ENCODE results near the gene SPEF2.
"Not testable (repeated sequence)": the region's sequence is repeated elsewhere in the genome, so short reads cannot be mapped to it uniquely, and the experiment has no call there.

The SPEF2 gene

DNA sequence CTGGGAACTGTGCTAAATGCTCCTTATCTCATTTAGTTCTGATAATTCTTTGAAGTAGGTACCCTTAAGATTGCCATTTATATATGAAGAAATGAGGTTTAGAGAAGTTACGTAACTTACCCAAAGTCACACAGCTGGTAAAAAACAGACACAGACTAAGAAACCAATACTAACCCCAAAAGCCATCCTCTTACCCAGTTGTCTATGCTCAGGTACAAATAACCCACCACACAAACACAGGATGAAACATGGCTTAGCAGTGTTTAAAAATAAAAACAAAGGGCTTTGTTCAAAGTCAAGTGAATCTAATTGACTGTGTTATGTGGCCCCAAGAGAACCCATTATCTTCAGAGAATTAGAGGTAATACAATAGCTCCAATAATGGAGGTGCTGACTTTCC, 202.0 kb downstream of the SPEF2 start:
- DNase-seq (ENCODE audit: low spot score), result no peak

DNA sequence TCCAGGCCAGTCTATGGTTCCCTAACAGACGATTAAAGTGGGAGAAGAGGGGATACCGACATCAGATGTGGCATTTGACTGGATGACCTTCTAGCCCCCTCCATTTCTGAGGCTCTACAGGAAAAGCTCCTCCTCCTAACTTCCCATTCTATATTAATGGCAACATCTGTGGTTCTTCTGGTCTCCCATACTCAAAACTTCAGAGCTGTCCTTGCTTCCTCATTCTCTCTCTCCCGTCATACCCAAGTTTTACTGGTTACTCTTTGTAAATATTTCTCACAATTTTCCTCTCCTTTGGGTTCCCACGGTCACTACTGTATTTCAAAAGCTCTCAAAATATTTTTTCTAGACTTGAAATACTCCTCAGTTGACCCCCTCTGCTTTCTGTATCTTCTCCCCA, 203.1 kb downstream of the SPEF2 start:
- no peak for DNase-seq (ENCODE audit: low spot score)

- no peak for DNase-seq (ENCODE audit: low spot score)
Measured at GRCh38 chr5:35821513-35821912, 203.8 kb downstream of the SPEF2 start.

DNA sequence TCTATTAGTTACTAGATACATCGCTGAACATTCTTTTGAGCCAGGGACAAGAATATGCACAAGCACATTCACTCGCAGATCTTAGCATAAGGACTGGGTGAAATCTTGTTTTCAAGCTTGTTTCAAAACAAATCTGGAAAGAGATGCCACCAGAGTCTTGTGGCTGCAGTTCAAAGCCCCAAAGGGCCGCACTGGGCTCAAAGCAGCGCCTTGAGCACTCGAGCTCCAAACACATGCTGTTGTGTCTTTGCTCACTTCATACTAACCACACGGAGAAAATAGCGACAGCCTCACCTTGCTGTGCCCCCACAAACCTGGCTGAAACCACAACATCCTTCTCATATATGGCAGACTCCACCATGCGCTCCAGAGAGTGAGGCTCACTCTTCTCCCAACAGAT, 204.8 kb downstream of the SPEF2 start:
- no peak for DNase-seq (ENCODE audit: low spot score)

- no peak for DNase-seq (ENCODE audit: low spot score)
Measured at GRCh38 chr5:35823347-35824098, 205.9 kb downstream of the SPEF2 start.

GRCh38 chr5:35826056-35826455, 208.4 kb downstream of the SPEF2 start:
- no peak for DNase-seq (ENCODE audit: low spot score)

GRCh38 chr5:35826554-35826953, 208.9 kb downstream of the SPEF2 start:
- DNase-seq (ENCODE audit: low spot score), result no peak

GRCh38 chr5:35828082-35828598, 210.5 kb downstream of the SPEF2 start:
- DNase-seq (ENCODE audit: low spot score), result no peak

GRCh38 chr5:35830587-35830986, 212.9 kb downstream of the SPEF2 start:
- no peak for DNase-seq (ENCODE audit: low spot score)

DNA sequence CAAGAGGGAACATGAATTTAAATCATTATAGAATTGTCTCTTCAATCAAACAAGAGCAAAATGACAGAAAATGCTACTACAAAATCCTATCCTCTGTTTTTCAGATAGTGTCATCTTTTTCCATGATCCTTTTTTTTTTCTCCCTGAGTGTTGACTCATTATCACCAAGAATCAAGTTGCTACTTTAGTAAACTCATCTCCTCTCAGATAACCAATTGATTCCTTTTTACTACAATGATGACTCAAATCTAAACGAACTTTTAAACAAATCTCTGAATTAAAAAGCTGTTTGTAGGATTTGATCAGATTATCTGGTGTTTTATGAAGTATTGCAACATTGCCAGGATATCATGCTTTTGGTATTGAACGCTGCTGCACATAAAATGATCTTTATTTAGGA, 215.1 kb downstream of the SPEF2 start:
- DNase-seq (ENCODE audit: low spot score), result no peak

DNA sequence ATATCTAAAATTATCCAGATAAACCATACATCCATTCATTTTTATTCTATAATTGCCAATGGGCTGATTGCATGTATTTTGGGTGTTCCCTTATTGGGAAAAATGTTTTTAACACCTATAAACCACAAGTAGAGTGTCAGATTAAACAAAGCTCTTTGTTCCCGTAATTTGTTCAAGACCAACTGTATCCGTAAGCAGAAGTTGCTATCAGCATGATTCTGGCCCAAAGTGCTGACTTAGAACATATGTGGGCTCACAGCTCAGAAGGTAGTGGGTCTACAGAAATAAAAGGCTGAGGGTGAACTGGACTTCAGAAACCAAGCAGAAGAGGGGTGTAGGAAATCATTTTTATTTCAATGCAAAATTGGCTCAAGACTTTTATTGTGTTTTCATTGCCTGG, 215.6 kb downstream of the SPEF2 start:
- no peak for DNase-seq (ENCODE audit: low spot score)

- no peak for DNase-seq (ENCODE audit: low spot score)
Measured at GRCh38 chr5:35835796-35836742, 218.4 kb downstream of the SPEF2 start.

DNA sequence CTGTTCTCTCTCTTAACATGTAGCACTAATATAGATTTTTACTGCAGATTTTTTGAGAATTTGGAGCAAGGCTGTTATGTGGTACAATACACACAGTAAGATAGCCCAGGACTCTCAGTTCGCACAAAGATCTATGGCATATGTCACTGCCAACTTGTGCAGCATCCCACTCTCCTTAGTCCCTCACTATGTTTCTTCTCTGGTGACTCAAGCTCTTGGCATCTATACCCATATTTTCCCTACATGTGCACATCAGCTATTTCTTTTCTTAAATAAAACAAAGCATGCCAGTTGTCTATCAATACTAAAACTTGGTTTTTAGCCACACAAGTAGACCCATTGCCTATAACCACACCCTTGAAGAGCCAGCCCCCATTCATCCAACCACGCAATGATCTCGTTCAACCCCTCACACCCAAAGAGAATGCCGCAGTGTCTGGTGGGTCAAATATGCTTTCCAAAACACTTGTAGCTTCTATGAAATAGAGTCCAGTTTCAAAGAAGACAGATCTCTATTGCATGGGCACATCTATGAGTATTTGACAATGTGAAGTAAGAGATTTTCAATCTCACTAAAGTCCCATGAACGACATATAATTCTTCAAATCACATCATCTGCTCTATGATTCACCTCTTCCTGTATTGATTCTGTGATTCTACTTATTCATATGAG, 220.8 kb downstream of the SPEF2 start:
- no peak for DNase-seq (ENCODE audit: low spot score)

DNA sequence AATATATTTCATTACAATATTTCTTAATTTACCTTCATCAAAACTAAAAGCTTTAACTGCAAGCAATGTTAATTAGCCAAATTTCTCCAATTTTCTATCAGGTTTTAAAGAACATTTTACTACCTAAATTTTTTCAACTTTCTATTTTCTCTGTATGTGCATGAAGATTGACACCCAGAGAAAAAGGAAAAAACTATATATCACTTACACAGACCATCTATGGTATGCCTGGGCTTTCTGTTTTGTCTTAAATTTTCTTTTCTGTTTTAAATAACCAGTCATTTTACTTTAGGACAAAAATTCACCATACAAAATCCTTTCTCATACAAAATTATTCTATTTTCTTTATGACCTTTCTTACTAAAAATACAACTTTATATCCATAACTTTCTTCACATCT, 225.2 kb downstream of the SPEF2 start:
- no peak for DNase-seq (ENCODE audit: low spot score)

DNA sequence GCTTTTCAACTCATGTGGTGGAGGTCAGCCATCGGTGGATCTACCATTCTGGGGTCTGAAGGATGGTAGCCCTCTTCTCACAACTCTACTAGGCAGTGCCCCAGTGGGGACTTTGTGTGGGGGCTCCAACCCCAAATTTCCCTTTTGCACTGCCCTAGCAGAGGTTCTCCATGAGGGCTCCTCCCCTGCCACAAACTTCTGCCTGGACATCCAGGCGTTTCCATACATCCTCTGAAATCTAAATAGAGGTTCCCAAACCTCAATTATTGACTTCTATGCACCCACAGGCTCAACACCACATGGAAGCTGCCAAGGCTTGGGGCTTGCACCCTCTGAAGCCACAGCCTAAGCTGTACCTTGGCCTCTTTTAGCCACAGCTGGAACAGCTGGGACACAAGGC, 227.8 kb downstream of the SPEF2 start:
- DNase-seq (ENCODE audit: low spot score), result not testable (repeated sequence)

- no peak for DNase-seq (ENCODE audit: low spot score)
Measured at GRCh38 chr5:35847491-35847890, 229.8 kb downstream of the SPEF2 start.

- no peak for DNase-seq (ENCODE audit: low spot score)
Measured at GRCh38 chr5:35847961-35848360, 230.3 kb downstream of the SPEF2 start.

GRCh38 chr5:35849860-35850259, 232.2 kb downstream of the SPEF2 start:
- no peak for DNase-seq (ENCODE audit: low spot score)

GRCh38 chr5:35850967-35851680, 233.5 kb downstream of the SPEF2 start:
- no peak for DNase-seq (ENCODE audit: low spot score)

DNA sequence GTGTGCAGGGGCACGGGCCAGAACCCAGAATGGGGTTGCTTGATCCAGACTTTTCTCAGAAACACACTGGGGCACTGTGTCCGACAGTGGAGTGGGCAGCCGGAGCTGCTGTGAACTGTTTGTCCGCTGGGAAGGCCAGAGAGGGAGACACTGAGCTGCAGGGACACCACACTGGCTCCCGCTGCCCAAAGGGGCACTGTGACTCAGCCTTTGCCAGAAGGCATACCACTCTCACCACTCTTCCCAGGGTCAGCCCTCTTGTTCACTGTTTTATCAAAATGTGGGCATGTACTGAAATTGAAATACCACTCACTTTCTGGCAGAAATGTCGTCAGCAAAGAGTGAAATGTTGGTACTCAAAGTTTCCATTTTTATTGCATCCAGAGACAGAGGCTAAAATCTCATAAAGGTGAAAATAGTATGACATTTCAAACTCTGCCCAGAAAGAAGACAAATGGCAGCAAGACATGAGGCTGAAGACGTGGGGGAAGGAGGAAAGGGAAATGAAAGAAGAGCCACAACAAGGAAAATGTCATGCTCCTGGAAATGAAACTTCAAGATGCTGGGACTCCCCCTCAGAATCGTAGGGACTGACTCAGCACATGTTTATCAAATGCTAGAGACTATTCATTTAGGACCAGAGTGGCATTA, 234.5 kb downstream of the SPEF2 start:
- DNase-seq (ENCODE audit: low spot score), result no peak

DNA sequence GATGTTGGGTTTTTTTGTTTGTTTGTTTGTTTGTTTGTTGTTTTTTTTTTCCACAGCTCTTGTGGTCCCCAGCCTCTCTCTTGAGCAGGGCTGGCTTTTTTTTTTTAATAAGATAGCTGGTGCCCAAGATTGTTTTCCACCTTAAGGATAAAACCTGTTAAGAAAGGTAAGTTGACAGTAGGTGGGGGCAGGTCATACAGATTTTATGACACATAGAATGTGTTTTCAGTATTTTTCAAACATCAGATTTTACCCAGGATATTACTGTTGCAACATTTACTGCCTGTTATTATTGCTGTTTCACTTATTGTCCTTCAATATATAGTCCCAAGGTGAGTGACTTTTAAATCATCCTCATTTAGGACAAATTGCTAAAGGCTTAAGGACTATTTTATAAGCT, 235.1 kb downstream of the SPEF2 start:
- DNase-seq (ENCODE audit: low spot score), result no peak
